ENCODE measurements around the gene POLG.

The POLG gene

GRCh38 chr15:89334510-89335297 lies at the start of gene POLG:
TSS of gene POLG (minus strand) at chr15:89334824. CDS start at chr15:89333754, 1,070 bp downstream.
- DNase-seq (ENCODE audit: low read depth): peak; percentile 98

DNA sequence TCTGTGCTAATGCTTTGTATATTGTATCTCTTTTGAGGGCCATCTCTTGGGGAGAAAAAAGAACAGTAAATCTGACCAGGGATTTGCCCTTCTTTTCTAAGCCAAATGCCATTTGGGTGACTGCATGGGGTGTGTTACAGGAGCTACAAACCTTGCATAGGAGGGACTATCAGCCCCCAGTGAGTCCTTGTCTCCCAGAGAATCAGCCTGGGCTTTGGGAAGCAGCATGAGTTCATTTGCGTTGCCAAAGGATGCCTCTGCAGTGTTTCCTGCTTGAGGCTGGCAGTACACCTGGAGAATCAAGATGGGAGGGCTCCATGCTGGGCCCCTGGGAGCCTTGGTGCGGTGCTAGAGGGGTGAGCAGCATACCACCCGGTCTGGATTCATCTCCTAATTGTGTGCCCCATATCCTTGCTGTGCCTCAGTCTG lies 49.6 kb upstream of the POLG start:
- DNase-seq (ENCODE audit: low read depth): no peak

DNA sequence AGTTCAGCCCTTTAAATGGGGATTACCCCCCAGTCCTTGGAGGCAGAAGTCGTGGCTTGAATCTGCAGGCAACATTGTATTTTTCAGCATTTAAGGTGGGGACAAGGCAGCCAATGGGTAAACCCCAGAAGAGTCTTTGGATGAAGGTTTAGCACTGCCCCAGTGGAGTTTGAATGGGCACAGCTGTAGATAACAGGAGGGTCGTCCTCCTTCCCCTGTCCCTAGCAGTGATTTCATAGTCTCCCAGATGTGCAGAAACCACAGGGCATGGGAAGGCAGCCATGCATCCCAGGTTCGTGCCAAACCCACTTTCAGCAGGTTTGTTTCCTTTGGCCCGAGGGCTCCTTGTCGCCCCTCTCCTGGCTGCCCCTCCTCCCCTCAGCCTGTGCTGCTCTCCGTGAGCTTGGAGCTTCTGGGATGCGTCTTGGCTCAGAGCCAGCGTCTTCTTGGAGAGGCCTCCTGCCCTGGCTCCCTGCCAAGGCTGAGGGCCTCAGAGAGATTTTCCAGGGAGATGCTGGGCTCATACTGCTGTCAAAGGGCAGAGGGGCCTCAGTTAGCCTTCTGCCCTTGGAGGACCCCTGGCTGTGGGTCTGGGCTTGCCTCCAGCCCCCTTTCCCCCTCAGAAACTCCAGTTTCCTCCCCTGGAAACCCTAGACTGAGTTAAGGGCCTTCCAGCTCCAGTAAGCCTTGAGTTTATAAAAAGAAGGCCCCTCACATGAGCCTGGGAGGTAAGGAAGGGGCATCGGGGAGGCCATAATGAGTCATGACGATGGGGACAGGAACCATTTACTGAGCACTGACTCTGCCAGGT lies 48.9 kb upstream of the POLG start:
- DNase-seq (ENCODE audit: low read depth): no peak

GRCh38 chr15:89381888-89382686 lies 47.5 kb upstream of the POLG start:
- DNase-seq (ENCODE audit: low read depth): no peak

- no peak for DNase-seq (ENCODE audit: low read depth)
Measured at GRCh38 chr15:89381331-89381730, 46.7 kb upstream of the POLG start.

DNA sequence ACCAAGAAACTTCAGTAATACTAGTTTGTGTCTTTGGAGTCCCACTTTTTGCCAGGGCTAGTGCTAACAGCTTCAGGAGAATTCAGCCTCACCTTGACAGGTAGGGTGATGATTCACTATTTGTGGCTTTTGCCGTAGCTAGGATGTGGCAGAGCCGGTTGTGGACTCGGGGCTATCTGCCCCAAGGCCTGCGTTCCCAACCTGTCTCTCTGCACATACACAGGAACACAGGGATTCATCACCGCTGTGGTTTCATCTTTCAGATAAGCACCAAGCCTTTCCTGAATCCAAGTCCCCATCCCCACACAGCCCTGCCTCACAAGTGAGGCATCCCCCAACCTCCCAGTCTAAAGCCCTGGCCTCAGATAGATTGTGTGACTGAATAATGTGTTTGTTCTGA lies 45.2 kb upstream of the POLG start:
- DNase-seq (ENCODE audit: low read depth): no peak

DNA sequence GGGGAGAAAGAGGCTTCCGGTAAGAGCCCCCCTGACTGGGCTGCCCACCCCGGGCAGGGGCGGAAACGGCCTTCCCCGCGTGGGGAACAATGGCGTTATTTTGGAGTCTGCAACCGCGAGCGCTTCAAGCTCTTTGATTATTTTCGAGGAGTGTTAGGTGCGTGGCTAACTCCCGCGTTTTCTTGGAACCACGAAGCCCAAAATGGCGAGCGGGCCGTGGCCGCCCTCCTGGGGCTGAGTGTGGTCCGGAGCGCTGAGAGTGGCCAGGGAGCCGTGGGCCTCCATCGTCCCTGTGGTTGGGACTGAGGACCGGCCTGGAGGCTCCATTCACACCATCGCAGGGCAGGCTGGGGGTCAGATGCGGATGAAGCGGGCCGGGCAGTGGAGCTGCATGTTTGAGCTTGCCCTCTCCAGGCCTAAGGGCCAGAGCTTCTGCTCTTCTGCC lies 44.6 kb upstream of the POLG start:
- DNase-seq (ENCODE audit: low read depth): no peak

GRCh38 chr15:89378296-89379151 lies 43.9 kb upstream of the POLG start:
- DNase-seq (ENCODE audit: low read depth): no peak

DNA sequence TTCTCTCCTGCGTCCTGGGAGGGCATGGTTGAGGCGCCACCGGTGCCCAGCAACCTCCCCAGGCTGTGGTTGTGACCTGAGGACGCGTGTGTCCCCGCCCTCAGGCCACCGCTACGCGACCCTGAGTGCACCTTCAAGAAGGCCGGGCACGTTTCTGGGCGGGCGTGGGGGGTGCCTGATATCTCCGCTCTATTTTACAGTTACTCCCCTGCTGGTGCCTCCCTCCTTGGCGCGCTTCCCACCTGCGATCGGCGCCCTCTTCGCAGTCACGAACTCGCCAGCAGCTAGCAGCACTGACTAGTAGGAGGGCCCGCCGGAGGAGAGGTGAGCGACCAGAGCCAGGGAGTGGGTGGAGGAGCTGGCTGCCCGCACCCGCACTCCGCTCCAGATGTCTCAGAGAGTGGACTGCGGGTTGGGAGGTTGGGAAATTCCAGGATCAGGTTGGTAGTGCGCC lies 43.2 kb upstream of the POLG start:
- no peak for DNase-seq (ENCODE audit: low read depth)

DNA sequence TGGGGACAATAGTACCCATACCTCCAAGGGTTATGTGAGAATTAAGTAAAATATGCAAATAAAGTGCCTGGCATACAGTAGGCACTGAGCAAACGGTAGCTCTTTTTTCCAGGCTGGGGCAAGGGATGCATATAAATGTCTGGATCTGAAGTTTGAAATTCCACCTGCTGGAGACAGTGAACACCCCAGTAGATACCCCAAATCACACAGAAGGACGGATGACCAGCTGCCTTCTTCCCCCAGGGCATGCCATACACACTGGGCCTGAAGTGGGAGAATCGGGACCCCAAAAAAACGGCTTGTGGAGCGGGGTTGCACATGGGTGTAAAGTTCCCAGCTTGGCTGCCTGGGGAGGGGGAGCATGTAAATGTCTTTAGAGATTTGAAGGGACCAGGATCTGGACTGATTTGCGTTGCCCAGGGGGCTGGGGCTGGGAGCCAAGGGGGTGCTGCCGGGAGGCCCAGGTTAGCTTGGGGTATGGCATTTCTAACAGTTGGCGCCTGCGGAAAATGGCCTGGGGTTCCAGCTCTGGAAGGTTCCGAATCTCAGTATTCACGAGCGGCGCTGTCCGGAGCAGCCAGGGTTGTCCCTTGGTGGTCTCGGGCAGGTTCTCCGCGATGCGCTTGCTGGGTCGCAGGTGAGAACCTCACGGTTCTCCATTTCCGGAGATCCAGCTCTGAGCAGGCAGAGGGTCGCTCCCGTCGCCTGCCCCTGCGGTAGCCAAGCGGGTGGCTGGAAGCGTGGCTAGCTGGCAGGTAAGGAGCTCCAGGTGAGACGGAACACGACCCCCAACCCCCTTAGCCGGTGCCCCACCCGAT lies 42.6 kb upstream of the POLG start:
- DNase-seq (ENCODE audit: low read depth): no peak

DNA sequence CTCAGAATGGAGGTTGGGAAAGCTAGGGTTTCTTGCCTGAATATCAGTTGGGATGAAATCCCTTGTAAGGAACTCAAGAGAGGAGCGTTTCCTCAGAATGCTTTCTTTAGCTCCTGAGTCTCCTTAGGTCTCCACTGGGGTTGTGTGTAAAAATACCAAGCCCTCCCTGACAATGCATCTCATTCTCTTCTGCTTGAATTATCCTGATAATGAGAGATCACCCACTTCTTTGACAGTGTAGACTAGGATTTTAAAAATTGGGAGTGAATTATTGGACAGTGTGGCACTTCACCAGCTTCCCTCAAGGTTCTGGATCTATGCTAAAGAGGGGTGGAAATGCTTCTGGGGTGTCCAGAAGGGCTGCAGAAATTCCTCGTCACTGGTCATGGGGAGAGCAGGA lies 41.8 kb upstream of the POLG start:
- DNase-seq (ENCODE audit: low read depth): no peak

GRCh38 chr15:89375093-89376005 lies 40.7 kb upstream of the POLG start:
- no peak for DNase-seq (ENCODE audit: low read depth)

DNA sequence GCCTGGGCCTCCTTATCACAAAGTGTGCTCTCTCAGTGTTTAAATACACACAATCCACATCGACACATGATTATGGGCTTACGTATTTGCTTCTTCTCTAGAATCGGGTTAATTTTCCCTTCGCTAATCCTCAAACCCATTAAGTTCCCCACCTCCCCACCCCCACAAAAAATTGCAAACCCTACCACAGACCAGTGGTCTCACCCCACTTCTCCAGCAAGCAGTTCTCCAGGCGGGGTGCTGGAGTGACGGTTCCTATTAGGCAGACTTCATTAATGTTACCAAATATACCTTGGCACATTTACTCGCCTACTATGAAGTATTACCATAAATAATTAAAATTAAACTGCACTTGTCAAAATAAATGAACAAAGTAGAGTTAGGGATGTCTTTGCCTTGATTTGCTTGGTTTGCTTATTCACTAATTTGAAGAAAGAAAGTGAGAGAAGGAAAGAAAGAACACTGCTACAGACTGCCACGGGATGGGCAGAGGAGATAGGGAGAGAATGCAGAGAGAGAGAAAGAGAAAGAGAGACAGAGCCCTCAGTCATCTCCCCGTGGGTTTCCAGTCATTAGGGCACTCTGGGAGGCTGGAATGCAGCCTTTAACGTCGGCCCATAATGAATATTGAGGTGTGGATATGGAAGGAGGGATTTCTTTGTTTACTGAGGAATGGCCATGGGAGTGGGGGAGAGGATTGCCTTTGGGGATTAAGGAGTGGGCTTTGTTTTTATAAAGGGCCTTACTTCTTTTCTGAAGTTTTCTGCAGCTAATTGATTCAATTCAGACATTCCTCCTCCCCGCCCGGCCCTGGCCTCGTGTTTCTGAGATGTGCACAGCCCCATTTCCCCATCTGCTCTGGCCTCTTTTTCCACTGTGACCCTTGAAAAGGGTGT lies 39.7 kb upstream of the POLG start:
- DNase-seq (ENCODE audit: low read depth): no peak

GRCh38 chr15:89372069-89372935 lies 37.7 kb upstream of the POLG start:
- no peak for DNase-seq (ENCODE audit: low read depth)

GRCh38 chr15:89371228-89372044 lies 36.8 kb upstream of the POLG start:
- no peak for DNase-seq (ENCODE audit: low read depth)

DNA sequence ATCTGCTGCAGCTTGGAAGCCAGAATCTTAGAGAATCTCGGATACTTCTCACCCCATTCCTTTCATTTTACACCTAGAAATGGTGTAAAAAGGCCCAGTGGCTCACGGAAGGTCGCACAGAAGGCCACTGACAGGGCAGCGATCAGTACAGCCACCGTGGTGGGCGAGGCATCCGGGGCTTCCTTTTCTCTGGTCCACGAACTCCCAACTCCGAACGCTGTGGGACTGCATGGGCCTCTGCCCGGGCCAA lies 36.3 kb upstream of the POLG start:
- DNase-seq (ENCODE audit: low read depth): no peak
